GM13977 (cell line): ENCODE results near the gene MCF2L.

Experiments used
- DNase-seq: peaks from one replicate; pipeline ENCODE4 v3.0.0; 2012; ENCODE audit warnings: low spot score
- in situ Hi-C: fragments of 300-500 bp; cut with MboI; formaldehyde crosslinking; loops from one replicate; pipeline ENCODE4 v1.12.0; 2022; ENCODE audit warnings: low sequenced_read_pairs, low pct_unique_long_range_greater_than_20kb, mixed read lengths, inconsistent platforms; ENCODE audit not compliant: unreplicated experiment
- TF ChIP-seq, protein P1 (sequence below): IDR thresholded peaks from 2 replicates; pipeline ENCODE4 v1.5.1; 2012; ENCODE audit warnings: mild to moderate bottlenecking, control low read depth; ENCODE audit not compliant: insufficient read depth; ENCODE audit errors: extremely low read depth, missing control alignments

MCF2L gene

DNA sequence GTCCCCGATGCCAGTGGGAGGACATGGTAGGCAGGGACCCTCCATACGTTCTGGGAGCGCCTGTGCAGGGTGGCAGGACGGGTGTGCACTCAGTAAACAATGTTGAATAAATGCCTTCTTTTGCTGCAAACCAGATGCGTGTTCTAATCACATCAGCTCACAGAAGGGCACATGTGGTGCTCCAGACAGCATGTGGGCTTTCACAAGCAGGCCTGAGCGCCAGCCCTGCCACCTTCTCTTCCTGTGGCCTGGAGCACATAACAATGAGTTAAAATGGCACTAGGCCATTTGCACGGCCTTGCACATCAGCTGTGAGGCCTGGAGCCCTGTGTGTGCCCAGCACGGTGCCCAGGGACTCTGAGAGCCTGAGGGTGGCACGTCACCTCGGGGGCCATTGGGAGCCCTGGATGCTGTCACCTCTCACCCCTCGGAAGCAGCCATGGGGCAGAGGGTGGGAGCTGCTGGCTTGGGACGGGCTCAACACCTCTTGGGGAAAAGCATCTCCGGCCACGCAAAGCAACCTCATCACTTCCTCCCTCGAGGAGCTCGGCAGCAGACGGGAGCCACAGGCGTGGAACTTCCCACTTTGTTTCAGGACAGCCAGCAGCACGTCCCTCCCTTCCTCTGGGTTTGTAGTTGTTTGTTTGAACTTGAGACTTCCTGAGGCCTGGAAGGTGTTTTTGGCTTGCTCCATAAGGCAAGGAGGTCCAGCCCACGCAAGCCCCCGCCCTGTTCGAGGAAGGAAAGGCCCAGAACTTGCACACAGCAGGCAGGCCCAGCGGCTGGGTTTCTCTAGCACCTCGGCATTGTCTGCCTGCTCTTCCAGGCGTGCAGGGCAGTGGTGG is 9.8 kb downstream of the MCF2L start:
- DNase-seq: no peak
- in situ Hi-C loops: no loop called here
- TF ChIP-seq, protein P1, sequence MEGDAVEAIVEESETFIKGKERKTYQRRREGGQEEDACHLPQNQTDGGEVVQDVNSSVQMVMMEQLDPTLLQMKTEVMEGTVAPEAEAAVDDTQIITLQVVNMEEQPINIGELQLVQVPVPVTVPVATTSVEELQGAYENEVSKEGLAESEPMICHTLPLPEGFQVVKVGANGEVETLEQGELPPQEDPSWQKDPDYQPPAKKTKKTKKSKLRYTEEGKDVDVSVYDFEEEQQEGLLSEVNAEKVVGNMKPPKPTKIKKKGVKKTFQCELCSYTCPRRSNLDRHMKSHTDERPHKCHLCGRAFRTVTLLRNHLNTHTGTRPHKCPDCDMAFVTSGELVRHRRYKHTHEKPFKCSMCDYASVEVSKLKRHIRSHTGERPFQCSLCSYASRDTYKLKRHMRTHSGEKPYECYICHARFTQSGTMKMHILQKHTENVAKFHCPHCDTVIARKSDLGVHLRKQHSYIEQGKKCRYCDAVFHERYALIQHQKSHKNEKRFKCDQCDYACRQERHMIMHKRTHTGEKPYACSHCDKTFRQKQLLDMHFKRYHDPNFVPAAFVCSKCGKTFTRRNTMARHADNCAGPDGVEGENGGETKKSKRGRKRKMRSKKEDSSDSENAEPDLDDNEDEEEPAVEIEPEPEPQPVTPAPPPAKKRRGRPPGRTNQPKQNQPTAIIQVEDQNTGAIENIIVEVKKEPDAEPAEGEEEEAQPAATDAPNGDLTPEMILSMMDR: no peak

GRCh38 chr13:112979406-112979902 is 10.4 kb downstream of the MCF2L start:
- no peak for DNase-seq
- TF ChIP-seq, protein P1: no peak
- in situ Hi-C loops: no loop called here

GRCh38 chr13:112980434-112980833 is 11.4 kb downstream of the MCF2L start:
- in situ Hi-C loops: no loop called here
- no peak for DNase-seq
- TF ChIP-seq, protein P1: no peak

DNA sequence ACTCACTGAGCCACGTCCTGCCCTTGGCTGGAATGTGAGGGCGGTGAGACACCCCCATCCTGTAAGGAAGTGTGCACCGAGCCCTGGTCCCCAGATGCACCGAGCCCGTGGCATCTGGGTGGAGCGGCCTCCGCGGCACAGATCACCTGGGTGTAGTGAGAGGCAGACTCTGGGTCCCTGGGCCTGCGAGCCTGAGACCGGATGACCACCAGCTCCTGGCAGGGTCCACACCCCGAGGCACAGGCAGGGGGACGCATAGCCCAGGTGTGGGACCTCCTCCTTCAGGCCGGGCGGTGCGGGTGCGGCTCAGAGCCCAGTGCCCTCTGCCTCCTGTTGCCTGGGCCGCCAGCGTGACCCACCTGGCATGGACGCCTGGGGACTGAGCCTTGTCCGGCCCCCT is 12.4 kb downstream of the MCF2L start:
- in situ Hi-C loops: no loop called here
- TF ChIP-seq, protein P1: no peak
- no peak for DNase-seq

- TF ChIP-seq, protein P1: no peak
- no peak for DNase-seq
- in situ Hi-C loops: no loop called here
These were observed 13.4 kb downstream of the MCF2L start for GRCh38 chr13:112982281-112983041.

DNA sequence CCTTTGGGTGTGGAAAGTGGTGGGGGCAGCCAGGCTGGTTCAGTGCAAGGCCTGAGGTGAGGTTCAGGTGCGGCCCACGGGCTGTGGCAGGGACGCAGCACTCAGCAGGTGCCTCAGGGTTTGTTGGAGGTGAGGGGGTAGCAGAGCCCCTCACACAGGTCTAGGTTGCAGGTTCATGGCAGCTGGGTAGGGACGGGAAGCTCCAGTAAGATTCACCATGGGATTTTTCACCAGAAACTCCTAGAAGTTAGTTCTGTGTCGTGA is 14.0 kb downstream of the MCF2L start:
- TF ChIP-seq, protein P1: no peak
- DNase-seq: no peak
- in situ Hi-C loops: no loop called here
